HG02678 (cell line): ENCODE results near the gene FANCC.
"Not testable (repeated sequence)": the region's sequence is repeated elsewhere in the genome, so short reads cannot be mapped to it uniquely, and the experiment has no call there.

Experiments used
- ATAC-seq: cut with Tn5 transposase; IDR thresholded peaks from one replicate; pipeline ENCODE4 v1.9.1; 2021; ENCODE audit warnings: mild to moderate bottlenecking, moderate library complexity; ENCODE audit not compliant: unreplicated experiment

Gene FANCC

GRCh38 chr9:95239071-95239470, 78.4 kb downstream of the FANCC start:
- ATAC-seq = no peak

DNA sequence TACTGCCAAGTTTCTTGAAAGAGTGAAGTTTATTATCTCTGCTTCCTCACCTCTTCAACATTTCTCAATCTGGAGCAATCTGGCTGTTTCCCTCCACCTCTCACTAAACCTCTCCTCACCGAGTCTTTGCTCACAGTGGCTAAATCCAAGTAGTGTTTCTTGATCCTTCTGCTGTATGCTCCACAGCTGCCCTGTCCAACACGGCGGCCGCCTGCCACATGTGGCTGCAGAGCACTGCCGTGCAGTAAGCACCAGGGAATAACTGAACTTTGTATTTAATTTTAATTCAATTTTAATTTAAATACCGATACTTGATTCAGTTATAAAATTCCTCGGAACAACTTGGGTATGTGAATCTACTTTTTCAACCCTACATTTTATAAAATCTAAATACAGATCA, 80.2 kb downstream of the FANCC start:
- ATAC-seq = no peak

DNA sequence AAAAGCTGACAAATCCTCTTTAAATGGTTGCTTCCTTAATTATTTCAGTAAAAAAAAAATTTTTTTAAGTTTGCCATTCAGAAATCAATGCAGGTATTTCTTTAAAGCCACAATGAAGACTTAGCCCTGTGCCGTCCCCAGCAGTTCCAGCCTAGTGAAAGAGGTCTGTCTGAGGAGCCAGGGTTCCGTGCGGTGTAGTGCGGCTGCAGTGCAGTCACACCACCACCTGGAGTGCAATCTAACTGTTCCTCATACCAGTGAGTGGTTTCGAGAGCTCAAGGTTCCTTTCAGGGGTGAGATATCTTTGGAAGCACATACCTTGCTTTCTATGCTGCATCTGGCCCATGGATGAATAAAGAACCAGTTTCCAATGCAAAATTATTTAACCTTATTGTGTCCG, 87.5 kb downstream of the FANCC start:
- no peak for ATAC-seq

GRCh38 chr9:95229230-95229915, 88.1 kb downstream of the FANCC start:
- ATAC-seq = no peak

DNA sequence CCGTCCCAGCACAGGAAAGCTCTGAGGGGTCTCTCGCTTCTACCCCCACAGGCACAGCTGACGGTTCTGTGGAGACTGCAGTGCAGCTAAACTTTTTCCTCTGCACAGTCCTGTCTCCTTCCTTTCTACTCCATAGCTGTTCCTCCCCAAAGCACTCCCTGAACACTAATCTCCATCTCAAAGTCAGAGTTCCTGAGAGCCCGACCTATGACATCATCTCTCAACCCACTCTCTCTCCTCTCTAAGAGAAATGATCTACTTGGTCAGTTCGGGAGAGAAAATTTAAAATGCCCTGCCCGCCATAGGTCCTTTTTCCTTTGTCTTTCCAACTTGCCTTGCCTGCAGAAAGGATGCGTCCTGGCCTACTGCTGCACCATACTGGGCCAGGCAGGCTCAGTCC, 90.6 kb downstream of the FANCC start:
- no peak for ATAC-seq

- ATAC-seq = no peak
These were observed 91.8 kb downstream of the FANCC start for GRCh38 chr9:95225726-95226106.

GRCh38 chr9:95225076-95225725, 92.3 kb downstream of the FANCC start:
- ATAC-seq = no peak

DNA sequence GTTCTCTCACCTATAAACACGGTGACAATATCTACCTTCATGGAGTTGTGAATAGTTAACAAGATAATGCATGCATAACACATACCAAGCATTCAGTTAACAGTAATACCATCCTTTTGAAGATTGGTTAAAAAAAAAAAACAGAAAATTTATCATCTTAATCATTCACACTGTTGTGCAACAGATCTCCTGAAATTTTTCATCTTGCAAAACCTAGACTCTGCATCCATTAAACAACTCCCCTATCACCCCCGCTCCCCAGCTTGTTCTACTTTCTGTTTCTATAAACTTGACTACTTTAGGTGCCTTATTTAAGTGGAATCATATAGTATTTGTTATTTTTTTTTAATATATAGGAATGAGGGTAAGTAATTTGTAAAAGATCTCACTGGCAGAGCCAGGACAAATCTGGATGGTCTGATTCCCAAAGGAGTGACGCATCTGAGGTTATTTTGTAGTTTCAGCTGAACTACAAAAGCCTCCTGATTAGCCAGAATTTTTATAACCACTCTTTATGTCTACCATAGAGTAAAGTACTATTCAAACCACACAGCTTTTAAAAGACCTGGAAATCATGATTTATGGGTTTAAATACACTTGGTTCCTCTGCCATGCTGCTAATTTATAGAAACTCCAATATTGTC, 93.0 kb downstream of the FANCC start:
- ATAC-seq = no peak

DNA sequence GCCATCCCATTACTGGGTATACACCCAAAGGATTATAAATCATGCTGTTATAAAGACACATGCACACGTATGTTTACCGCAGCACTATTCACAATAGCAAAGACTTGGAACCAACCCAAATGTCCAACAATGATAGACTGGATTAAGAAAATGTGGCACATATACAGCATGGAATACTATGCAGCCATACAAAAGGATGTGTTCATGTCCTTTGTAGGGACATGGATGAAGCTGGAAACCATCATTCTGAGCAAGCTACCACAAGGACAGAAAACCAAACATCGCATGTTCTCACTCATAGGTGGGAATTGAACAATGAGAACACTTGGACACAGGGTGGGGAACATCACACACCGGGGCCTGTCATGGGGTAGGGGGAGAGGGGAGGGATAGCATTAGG, 97.2 kb downstream of the FANCC start:
- not testable (repeated sequence) for ATAC-seq

GRCh38 chr9:95218773-95219172, 98.7 kb downstream of the FANCC start:
- ATAC-seq = no peak

DNA sequence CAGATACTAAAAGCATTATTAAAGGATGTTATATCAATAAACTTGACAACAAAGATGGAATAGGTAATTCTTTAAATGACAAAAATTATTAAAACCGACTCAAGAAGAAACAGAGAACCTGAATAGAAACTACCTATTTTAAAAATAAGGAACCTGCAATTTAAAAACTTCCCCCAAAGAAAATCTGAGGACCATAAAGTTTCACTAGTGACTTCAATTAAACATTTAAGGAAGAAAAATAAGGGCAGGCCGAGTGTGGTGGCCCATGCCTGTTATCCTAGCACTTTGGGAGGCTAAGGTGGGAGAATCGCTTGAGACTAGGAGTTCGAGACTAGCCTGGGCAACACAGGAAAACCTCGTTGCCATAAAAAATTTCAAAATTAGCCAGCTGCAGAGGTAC, 99.6 kb downstream of the FANCC start:
- no peak for ATAC-seq

DNA sequence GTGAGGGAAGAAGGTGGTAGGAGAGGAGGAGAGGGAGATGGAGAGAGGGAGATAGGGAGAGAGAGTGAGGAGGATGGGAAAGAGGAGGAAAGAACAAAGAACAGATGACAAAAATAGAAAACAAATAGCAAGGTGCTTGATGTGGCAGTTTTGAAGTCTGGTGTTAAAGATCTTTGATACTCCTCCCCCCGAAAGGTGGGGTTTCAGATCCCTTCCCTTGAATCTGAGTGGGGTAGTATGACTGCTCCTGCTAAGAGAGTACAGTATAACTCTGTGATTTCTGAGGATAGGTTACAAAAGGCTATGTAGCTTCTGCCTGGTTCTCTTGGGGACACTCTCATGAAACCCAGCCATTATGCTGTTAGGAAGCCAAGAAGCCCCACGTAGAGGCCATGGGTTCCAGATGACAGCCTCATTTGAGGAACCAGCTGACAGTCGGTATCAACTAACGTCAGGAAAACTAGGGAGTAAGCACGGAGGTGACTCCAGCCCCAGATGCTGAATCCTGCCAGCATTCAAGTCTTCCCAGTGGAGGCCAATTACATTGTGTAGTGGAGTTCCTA, 102.1 kb downstream of the FANCC start:
- ATAC-seq = no peak

GRCh38 chr9:95213117-95213516, 104.4 kb downstream of the FANCC start:
- no peak for ATAC-seq

DNA sequence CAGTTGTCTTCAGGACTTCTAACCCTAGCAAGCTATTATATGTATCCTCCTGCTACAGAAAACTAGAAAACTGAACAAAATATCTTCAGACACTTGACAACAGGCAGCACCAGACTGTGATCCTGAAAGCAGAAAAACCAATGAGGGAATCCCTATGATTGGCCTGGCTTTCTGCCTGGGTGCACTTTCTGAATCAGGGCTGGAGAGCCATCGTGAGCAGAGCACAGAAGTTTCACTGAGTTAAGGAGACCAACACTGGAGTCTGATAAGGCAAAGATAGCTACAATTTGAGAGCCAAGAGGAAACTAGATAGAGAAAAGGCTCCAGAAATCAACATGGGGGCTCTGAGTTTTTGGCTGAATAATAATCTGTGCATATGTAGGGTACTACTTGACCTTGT, 106.5 kb downstream of the FANCC start:
- no peak for ATAC-seq

GRCh38 chr9:95207403-95207802, 110.1 kb downstream of the FANCC start:
- no peak for ATAC-seq

DNA sequence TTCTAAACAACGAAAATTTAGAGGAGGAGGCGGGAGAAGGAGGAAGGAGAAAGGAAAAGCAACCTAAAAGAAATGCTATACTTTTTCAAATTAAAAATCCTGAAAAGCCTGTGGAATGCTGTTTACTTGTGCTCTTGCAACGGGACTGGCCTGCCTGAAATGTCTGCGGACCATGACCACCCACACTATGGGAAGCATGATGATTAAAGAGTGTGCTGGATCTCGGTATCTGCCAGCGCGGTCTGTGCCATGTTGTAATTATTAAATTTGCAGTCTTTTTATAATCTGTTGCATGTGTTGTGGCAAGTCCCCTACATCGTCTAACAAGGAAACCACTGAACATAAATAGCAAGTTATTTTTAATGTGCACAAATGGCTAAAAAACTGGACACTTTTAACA, 111.4 kb downstream of the FANCC start:
- ATAC-seq = no peak

DNA sequence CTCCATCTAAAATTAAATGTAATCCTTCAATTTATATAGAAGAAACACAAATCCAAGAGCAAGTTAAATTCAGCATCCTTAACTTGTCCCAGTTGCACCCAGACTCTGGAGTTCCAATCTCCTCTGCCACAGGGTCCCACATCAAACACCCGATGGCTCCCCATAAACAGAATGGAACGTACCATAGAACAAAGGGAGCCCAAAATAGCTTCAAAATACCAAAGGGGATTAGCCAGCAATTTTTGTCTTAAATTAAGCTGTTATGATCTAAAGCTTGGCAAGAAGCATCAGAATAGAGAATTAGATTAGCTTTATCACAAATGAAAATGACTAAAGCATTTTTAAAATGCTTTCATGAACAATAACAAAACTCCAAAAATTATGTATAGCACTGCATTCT, 112.8 kb downstream of the FANCC start:
- ATAC-seq = no peak

DNA sequence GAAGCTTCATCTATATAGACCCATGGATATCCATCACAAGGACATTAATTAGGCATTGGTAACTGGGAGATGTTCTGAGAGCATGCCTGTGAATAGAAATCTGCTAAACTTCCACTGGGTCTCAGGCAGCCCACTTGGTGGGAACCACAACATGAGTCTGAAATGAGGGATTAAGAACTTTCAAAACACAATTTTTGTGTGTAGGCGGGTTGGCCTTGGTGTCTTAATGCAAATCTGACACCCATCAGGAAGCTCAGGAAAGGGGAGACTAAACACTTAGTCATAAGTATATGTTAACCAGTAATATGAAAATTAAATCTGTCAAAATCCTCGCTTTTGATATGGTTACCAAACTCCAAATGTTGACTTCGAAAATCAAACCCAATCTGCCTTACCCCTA, 113.2 kb downstream of the FANCC start:
- ATAC-seq = no peak

GRCh38 chr9:95203019-95203418, 114.5 kb downstream of the FANCC start:
- not testable (repeated sequence) for ATAC-seq

GRCh38 chr9:95202076-95202681, 115.3 kb downstream of the FANCC start:
- ATAC-seq = no peak

DNA sequence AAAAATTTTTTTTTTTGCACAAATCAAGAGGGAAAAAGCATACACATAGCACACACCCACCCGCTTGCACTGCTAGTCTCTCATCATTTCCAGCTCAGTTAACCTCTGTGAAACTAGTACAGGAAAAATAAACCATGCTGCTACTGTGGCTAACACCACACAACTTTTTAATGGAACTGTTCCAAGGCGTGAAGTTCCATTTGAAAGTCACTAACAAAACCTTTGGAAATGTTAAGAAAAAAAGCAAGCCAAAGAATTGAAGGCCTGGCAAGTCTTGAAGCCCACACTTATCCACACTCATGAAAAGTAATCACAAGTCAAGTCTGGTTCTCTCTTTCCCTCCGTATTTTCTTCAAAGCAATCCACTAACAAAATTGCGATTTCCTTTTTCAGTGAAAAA, 116.3 kb downstream of the FANCC start:
- no peak for ATAC-seq
